DOHH2 (cell line): ENCODE data around the gene RPS6KA4.

Source experiments
- H3F3A ChIP-seq: fragments of 200-600 bp; sonication (generic), shearing (Covaris generic); 2 replicates; pipeline ENCODE4 v1.6.0; 2016; ENCODE audit warnings: antibody characterized with exemption, mild to moderate bottlenecking; ENCODE audit not compliant: control insufficient read depth, insufficient read depth
- H3K27ac ChIP-seq: fragments of 200-600 bp; sonication (generic); 2 replicates; pipeline ENCODE4 v1.5.1; 2014; ENCODE audit warnings: low read depth, mild to moderate bottlenecking, low read length, moderate library complexity
- H3K27me3 ChIP-seq: fragments of 200-600 bp; sonication (generic); 2 replicates; pipeline ENCODE4 v1.6.1; 2014; ENCODE audit warnings: mild to moderate bottlenecking, low read length, mixed read lengths; ENCODE audit not compliant: control insufficient read depth
- H3K36me3 ChIP-seq: fragments of 200-600 bp; sonication (generic); 2 replicates; pipeline ENCODE4 v1.6.1; 2014; ENCODE audit warnings: mild to moderate bottlenecking, low read length, moderate library complexity, mixed read lengths; ENCODE audit not compliant: control insufficient read depth
- H3K4me1 ChIP-seq: fragments of 200-600 bp; sonication (generic); 2 replicates; pipeline ENCODE4 v1.6.1; 2014; ENCODE audit warnings: mild to moderate bottlenecking, low read length, mixed read lengths; ENCODE audit not compliant: control insufficient read depth
- H3K4me2 ChIP-seq: fragments of 200-600 bp; sonication (generic); 2 replicates; pipeline ENCODE4 v1.6.0; 2014; ENCODE audit warnings: mild to moderate bottlenecking, low read length, moderate library complexity
- H3K4me3 ChIP-seq: fragments of 200-600 bp; sonication (generic); 2 replicates; pipeline ENCODE4 v1.5.1; 2014; ENCODE audit warnings: mild to moderate bottlenecking, low read length, mixed read lengths
- H3K79me2 ChIP-seq: fragments of 200-600 bp; sonication (generic); 2 replicates; pipeline ENCODE4 v1.6.1; 2014; ENCODE audit warnings: mild to moderate bottlenecking, low read length, mixed read lengths; ENCODE audit not compliant: control insufficient read depth
- H3K9me2 ChIP-seq: fragments of 200-600 bp; sonication (generic); replicated peaks from 2 replicates; pipeline ENCODE4 v1.6.1; 2014; ENCODE audit warnings: mild to moderate bottlenecking, low read length, mixed read lengths; ENCODE audit not compliant: control insufficient read depth
- H3K9me3 ChIP-seq: fragments of 200-600 bp; sonication (generic); 2 replicates; pipeline ENCODE4 v1.6.1; 2014; ENCODE audit warnings: antibody characterized with exemption, low read length, mixed read lengths; ENCODE audit not compliant: control insufficient read depth, insufficient read depth
- H4K20me1 ChIP-seq: fragments of 200-600 bp; sonication (generic); 2 replicates; pipeline ENCODE4 v1.6.0; 2014; ENCODE audit warnings: low read depth, mild to moderate bottlenecking, antibody characterized with exemption, low read length, moderate library complexity; ENCODE audit not compliant: control insufficient read depth, insufficient read depth
- EZH2phosphoT487 ChIP-seq: fragments of 200-600 bp; sonication (generic); IDR thresholded peaks from 2 replicates; pipeline ENCODE4 v1.6.1; 2017; ENCODE audit warnings: borderline replicate concordance, mild to moderate bottlenecking, antibody characterized with exemption, low read length, moderate library complexity, mixed read lengths
- TF ChIP-seq, protein P1 (sequence below): fragments of 200-600 bp; sonication (generic); IDR thresholded peaks from one replicate; pipeline ENCODE4 v1.5.1; 2014; ENCODE audit warnings: antibody characterized with exemption, mild to moderate bottlenecking, low read depth, low read length; ENCODE audit not compliant: poor library complexity, severe bottlenecking

RPS6KA4 gene

DNA sequence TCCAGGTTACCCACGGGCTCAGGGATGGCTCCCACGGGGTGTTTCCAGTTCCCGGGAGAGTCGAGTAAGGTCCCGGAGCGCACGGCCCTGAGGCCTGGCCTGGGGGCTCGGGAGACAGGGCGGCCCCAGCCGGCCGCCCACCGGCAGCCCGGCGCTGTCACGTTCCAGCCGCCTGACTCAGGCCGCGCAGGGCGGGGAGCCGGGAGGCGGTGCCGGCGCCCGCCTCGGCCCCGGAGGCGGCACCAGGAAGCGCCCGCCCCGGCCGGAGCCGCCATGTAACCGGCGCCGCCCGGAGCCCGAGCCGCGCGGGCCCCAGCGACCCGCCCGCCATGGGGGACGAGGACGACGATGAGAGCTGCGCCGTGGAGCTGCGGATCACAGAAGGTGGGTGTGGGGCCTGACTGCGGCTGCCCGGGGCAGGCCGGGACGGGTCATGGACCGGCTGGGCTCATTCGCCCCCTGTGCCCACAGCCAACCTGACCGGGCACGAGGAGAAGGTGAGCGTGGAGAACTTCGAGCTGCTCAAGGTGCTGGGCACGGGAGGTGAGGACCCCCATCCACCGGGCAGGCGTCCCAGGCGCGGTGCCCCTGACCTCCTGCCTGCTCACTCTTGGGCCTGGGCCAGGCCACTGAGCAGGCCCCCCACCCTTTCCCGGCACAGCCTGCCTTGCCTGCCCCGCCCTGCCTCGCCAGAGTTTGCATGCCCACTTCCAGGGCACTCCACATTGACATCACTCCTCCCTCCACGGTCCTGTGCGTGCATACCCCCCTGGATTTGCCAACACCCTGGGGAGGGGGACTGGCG, at the start of gene RPS6KA4:
Gene RPS6KA4, plus strand, starts transcription at position 256 of the 805 bp plus-strand sequence. Its CDS starts 74 bp downstream, at position 330.
- Histone ChIP-seq H3K27me3 (no peaks in the 10 kb centered on the region), H3K9me3 (no peaks in the 10 kb centered on the region), H3K36me3 (peaks cover 23% of the 10 kb centered on the region), H3K27ac (no peak within 1 kb of the TSS), H3K9me2 (no peaks in the 10 kb centered on the region), H3K4me3 (peak within 1 kb of the TSS; percentile 83), H3K4me2 (peak within 1 kb of the TSS; percentile 98), H3K79me2 (peaks cover 6% of the 10 kb centered on the region; the same call in 1 of the 2 replicates), H3F3A (peaks cover 9% of the 10 kb centered on the region), H3K4me1 (peaks cover 39% of the 10 kb centered on the region), H4K20me1 (no peaks in the 10 kb centered on the region)
- TF ChIP-seq EZH2phosphoT487, result no peak
- TF ChIP-seq, protein P1, sequence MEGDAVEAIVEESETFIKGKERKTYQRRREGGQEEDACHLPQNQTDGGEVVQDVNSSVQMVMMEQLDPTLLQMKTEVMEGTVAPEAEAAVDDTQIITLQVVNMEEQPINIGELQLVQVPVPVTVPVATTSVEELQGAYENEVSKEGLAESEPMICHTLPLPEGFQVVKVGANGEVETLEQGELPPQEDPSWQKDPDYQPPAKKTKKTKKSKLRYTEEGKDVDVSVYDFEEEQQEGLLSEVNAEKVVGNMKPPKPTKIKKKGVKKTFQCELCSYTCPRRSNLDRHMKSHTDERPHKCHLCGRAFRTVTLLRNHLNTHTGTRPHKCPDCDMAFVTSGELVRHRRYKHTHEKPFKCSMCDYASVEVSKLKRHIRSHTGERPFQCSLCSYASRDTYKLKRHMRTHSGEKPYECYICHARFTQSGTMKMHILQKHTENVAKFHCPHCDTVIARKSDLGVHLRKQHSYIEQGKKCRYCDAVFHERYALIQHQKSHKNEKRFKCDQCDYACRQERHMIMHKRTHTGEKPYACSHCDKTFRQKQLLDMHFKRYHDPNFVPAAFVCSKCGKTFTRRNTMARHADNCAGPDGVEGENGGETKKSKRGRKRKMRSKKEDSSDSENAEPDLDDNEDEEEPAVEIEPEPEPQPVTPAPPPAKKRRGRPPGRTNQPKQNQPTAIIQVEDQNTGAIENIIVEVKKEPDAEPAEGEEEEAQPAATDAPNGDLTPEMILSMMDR, result no peak

DNA sequence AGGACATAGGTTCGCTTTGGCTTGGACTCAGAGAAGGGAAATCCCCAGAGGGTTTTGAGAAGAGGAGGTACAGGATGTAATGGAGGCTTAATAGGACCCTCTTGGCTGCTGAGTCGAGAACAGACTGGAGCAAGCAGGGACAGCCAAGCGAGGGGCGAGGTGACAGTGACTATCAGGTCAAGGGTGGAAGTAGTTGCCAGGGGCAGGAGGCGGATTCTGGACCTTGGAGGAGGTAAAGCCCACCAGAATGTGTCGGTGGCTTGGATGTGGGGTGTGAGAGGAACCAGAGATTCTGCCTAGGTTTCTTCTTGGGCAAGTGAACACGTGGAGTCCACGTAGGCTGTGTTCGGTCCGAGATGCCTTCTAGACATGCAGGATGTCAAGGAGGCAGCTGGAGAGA, 46.0 kb upstream of the RPS6KA4 start:
- Histone ChIP-seq H3F3A (peaks cover 19% of the 10 kb centered on the region), H3K27ac (no peak overlapping the region), H3K9me2 (no peaks in the 10 kb centered on the region), H3K36me3 (peaks cover 58% of the 10 kb centered on the region), H3K27me3 (no peaks in the 10 kb centered on the region), H3K4me2 (no peak overlapping the region), H4K20me1 (no peaks in the 10 kb centered on the region), H3K4me3 (no peak overlapping the region), H3K79me2 (peaks cover 62% of the 10 kb centered on the region), H3K4me1 (peaks cover 21% of the 10 kb centered on the region), H3K9me3 (no peaks in the 10 kb centered on the region)
- TF ChIP-seq EZH2phosphoT487, result no peak

DNA sequence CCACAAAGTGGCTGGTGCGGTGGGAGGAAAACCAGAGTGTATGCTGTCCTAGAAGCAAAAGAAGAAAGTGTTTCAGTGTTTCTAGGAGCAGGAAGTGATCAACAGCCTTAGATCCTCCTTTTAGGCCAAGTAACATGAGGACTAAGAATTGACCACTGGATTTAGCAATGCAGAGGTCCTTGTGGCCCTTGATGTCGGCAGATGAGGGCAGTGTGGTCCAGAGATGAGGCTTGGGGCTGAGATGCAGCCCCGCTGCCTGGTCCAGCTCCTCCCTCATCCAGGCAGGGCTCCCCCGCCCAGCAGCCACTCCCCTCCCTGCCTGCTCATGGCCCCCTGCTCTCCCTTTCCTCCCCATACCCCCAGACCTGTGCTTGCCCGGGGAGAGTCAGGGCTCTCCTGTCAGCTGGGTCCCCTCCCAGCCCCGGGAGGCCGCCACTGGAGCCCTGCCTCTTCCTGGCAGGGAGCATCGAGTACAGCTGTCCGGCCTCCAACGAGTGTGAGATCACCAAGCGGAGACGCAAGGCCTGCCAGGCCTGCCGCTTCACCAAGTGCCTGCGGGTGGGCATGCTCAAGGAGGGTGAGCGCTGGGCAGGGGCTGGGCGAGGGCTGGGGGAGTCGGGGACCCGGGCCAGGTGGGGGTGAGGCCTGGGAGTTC, 45.3 kb upstream of the RPS6KA4 start:
- no peak overlapping the region for H3K4me3 ChIP-seq
- H3K9me2 ChIP-seq, result no peaks in the 10 kb centered on the region
- no peaks in the 10 kb centered on the region for H3K27me3 ChIP-seq
- H3K79me2 ChIP-seq, result peaks cover 63% of the 10 kb centered on the region
- H3K9me3 ChIP-seq, result no peaks in the 10 kb centered on the region
- no peak overlapping the region for H3K27ac ChIP-seq
- peaks cover 19% of the 10 kb centered on the region for H3F3A ChIP-seq
- no peak overlapping the region for H3K4me2 ChIP-seq
- TF ChIP-seq EZH2phosphoT487, result no peak
- TF ChIP-seq, protein P1, result no peak
- H3K4me1 ChIP-seq, result peaks cover 21% of the 10 kb centered on the region
- peaks cover 59% of the 10 kb centered on the region for H3K36me3 ChIP-seq
- no peaks in the 10 kb centered on the region for H4K20me1 ChIP-seq
